Adrenal gland (tissue), 12 donors: ENCODE data around the gene TMEM235. TPM values are rescaled to one million over a fixed set of nuclear protein-coding genes. Genes with fewer than 3 reads are reported as not detected.

Experiments used
- DNase-seq, 7 donors: peaks; one replicate each; pipeline ENCODE4 v3.0.0-alpha.2; 2019 to 2020
- H3K27ac ChIP-seq, 5 donors: fragments of 200-600 bp; sonication (generic) in 4 of 5; 1 replicate in 3 of 5; 2 replicates in 2 of 5; pipeline versions ENCODE4 v1.5.1 to v1.8.0; 2016 to 2020; ENCODE audit warnings: mild to moderate bottlenecking in 1 of 5
- H3K27me3 ChIP-seq: fragments of 200-600 bp; 2 replicates; pipeline ENCODE4 v1.8.0; 2021
- H3K36me3 ChIP-seq, 2 donors: fragments of 200-600 bp; replicated peaks in 1 of 2; 1 replicate in 1 of 2; 2 replicates in 1 of 2; pipeline versions ENCODE4 v1.5.1 to v1.8.0; 2018 to 2022
- H3K4me1 ChIP-seq, 2 donors: fragments of 200-600 bp; replicated peaks in 1 of 2; 1 replicate in 1 of 2; 2 replicates in 1 of 2; pipeline versions ENCODE4 v1.5.1 to v1.8.0; 2018 to 2021
- H3K4me3 ChIP-seq, 4 donors: fragments of 200-600 bp; sonication (generic) in 3 of 4; one replicate each; pipeline ENCODE4 v1.5.1; 2016 to 2018
- H3K9me3 ChIP-seq, 3 donors: fragments of 200-600 bp; sonication (generic) in 1 of 3; replicated peaks in 1 of 3; 1 replicate in 2 of 3; 2 replicates in 1 of 3; pipeline versions ENCODE4 v1.5.1 to v1.8.0; 2016 to 2021
- POLR2A ChIP-seq, 2 donors: fragments of 450-650 bp; IDR thresholded peaks; one replicate each; pipeline ENCODE4 v1.6.1; 2017; ENCODE audit warnings: antibody characterized with exemption in 2 of 2, mild to moderate bottlenecking in 2 of 2, moderate library complexity in 1 of 2
- WGBS, 4 donors: extraction: QIAGEN DNeasy Blood & Tissue Kit in 2 of 4; methylation state at CpG; one replicate each; pipeline versions ENCODE4 v1.1.5 to v1.1.7; 2013 to 2017; 5-methylcytosine and 5-hydroxymethylcytosine counted together
- intact Hi-C, 2 donors: fragments of 100-400 bp; cut with DNase I; formaldehyde crosslinking; loops; one replicate each; pipeline versions ENCODE4 v1.14.1 to v1.15.0; 2022 to 2023
- polyA plus RNA-seq, 3 donors: library from polyadenylated mRNA; stranded (reverse); fragments of 200-250 nt in 2 of 3; fragments of 350-450 nt in 1 of 3; fragmentation: Illumina TruSeq in 1 of 3; extraction: RNeasy Lipid Tissue Mini Kit (QIAGEN cat#74804) in 1 of 3; gene quantifications; one replicate each; pipeline ENCODE4 v1.2.3, GENCODE V29; 2013 to 2014
- total RNA-seq, 9 donors: library from RNA; depleted of rRNA in 4 of 9; stranded (reverse); fragments of >200 nt in 4 of 9; fragments of 120-200 nt in 1 of 9; fragmentation: NEBNext Ultra II Directional in 1 of 9; extraction: Animal tissue kit (Norgen Biotek cat#: 25700) in 1 of 9; gene quantifications; one replicate each; pipeline versions ENCODE4 v1.1.0 to v1.2.4, GENCODE V29; 2013 to 2023
- TF ChIP-seq, protein P1 (sequence below), 6 experiments: fragments of 450-650 bp in 4 of 6; fragments of 200-600 bp in 2 of 6; sonication (generic) in 1 of 6; IDR thresholded peaks; 1 replicate in 5 of 6; 2 replicates in 1 of 6; pipeline versions ENCODE4 v1.5.1 to v1.8.0; 2016 to 2021; ENCODE audit warnings: antibody characterized with exemption in 6 of 6, mild to moderate bottlenecking in 2 of 6, moderate library complexity in 1 of 6
- donor health status: healthy with polysubstance abuse.
- donor health status: Bipolar disorder and iron deficiency.
- donor health status: DM: yes; HTN: yes; CAD: no.
- donor health status: DM: no; HTN: no; CAD: no.
- donor health status: DM: no; HTN: no; CAD: no.
- donor health status: DM: yes; HTN: yes; CAD: no.

Gene TMEM235
- total and polyA plus RNA-seq, 12 donors, result 0.07 TPM; not detected in 11

DNA sequence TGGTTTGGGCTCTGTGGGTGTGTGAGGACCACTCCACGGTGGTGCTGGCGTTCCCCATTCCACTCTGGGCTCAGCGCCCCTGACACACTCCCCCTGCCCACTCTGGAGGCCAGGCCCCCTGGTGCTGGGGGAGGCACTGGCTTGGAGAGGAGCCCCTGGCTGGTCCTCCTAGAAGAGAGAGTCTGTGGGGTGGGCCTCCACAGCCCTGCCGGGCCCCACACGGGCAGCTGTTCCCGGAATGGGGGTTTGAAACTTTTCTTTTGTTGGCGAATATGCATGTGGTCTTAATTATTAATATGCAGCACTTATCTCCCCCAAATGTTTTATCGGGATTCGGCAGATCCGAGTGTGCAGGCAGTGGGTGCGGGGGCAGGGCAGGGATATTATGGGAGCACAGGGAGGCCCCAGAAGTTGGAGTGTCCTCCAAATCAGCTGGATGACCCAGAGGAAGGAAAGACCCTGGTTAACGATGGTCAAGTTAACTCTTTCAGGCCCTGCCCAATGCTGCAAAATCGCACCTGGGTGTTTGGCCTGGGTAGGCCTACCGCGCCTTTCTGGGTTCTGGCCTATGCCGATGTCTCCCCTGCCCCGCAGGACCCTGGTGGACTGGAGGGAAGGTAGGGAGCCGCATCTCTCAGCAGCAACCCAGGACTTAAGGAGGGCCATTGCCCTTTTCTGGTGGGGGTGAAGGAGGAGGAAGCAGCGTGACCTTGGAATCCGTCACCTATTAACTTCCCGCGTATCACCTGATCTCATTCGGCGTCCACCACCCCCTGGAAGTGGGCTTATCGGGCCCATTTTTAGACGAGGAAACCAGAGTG is 36.0 kb downstream of the TMEM235 start:
- Histone ChIP-seq H3K36me3 (no peaks in the 10 kb centered on the region), H3K4me1 (peaks cover 0 to 21% of the 10 kb centered on the region in 2 donors), H3K4me3 (no peak overlapping the region), H3K9me3 (no peaks in the 10 kb centered on the region), H3K27me3 (peaks cover 21% of the 10 kb centered on the region), H3K27ac (no peak overlapping the region)
- 78 to 83% (median 81%) methylated on average over 19 to 26 of the region's 26 CpGs for WGBS, 4 donors
- intact Hi-C loops, result no loop called here
- no peak for TF ChIP-seq POLR2A (IDR thresholded peaks at IDR 0.05)
- TF ChIP-seq, protein P1, sequence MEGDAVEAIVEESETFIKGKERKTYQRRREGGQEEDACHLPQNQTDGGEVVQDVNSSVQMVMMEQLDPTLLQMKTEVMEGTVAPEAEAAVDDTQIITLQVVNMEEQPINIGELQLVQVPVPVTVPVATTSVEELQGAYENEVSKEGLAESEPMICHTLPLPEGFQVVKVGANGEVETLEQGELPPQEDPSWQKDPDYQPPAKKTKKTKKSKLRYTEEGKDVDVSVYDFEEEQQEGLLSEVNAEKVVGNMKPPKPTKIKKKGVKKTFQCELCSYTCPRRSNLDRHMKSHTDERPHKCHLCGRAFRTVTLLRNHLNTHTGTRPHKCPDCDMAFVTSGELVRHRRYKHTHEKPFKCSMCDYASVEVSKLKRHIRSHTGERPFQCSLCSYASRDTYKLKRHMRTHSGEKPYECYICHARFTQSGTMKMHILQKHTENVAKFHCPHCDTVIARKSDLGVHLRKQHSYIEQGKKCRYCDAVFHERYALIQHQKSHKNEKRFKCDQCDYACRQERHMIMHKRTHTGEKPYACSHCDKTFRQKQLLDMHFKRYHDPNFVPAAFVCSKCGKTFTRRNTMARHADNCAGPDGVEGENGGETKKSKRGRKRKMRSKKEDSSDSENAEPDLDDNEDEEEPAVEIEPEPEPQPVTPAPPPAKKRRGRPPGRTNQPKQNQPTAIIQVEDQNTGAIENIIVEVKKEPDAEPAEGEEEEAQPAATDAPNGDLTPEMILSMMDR (IDR thresholded peaks at IDR 0.05), result no peak
- DNase-seq, result no peak

- TF ChIP-seq, protein P1 (IDR thresholded peaks at IDR 0.05), result no peak
- no peak for TF ChIP-seq POLR2A (IDR thresholded peaks at IDR 0.05)
- intact Hi-C loops, result no loop called here
- Histone ChIP-seq H3K4me1 (peaks cover 0 to 17% of the 10 kb centered on the region in 2 donors), H3K9me3 (no peaks in the 10 kb centered on the region), H3K27me3 (peaks cover 21% of the 10 kb centered on the region), H3K4me3 (no peak overlapping the region), H3K36me3 (no peaks in the 10 kb centered on the region), H3K27ac (no peak overlapping the region)
- peak in 1 of 7 donors; percentile 11 for DNase-seq
- 66 to 79% (median 75%) methylated on average over 10 to 24 of the region's 24 CpGs for WGBS, 4 donors
Observed at GRCh38 chr17:78268191-78268874, 36.9 kb downstream of the TMEM235 start.

- Histone ChIP-seq H3K27ac (peak overlapping the region in 1 of 5 donors; percentile 29), H3K4me1 (peaks cover 0 to 14% of the 10 kb centered on the region in 2 donors), H3K4me3 (no peak overlapping the region), H3K9me3 (no peaks in the 10 kb centered on the region), H3K36me3 (no peaks in the 10 kb centered on the region), H3K27me3 (peaks cover 21% of the 10 kb centered on the region)
- intact Hi-C loops, result no loop called here
- no peak for TF ChIP-seq POLR2A (IDR thresholded peaks at IDR 0.05)
- TF ChIP-seq, protein P1 (IDR thresholded peaks at IDR 0.05), result no peak
- peak in 2 of 7 donors; percentile 23 to 47 for DNase-seq
- 48 to 50% (median 49%) methylated on average over 18 to 34 of the region's 34 CpGs for WGBS, 4 donors
Observed at GRCh38 chr17:78268951-78269905, 37.8 kb downstream of the TMEM235 start.
